ENCODE measurements around the gene MYMK.

- TF ChIP-seq CTCF (IDR thresholded peaks at IDR 0.05) (no peak), POLR2A (IDR thresholded peaks at IDR 0.05) (no peak)
Measured at GRCh38 chr9:133489253-133490190, 35.2 kb downstream of the MYMK start.
